LNCaP clone FGC (cell line): ENCODE data around the gene PCDHGC4.

Experiments
- DNase-seq: peaks from one replicate; pipeline ENCODE4 v3.0.0-alpha.2; 2011; ENCODE audit warnings: low read depth
- H3K4me3 ChIP-seq: 2 replicates; pipeline ENCODE4 v1.5.1; 2011; ENCODE audit warnings: mild to moderate bottlenecking, low read depth, low read length, control low read depth
- TF ChIP-seq, protein P1 (sequence below): IDR thresholded peaks from 2 replicates; pipeline ENCODE4 v1.5.1; 2012; ENCODE audit warnings: mild to moderate bottlenecking; ENCODE audit not compliant: control insufficient read depth, insufficient read depth; ENCODE audit errors: extremely low read depth

The PCDHGC4 gene

GRCh38 chr5:141521244-141521781, 36.5 kb downstream of the PCDHGC4 start:
- no peak for DNase-seq
- TF ChIP-seq, protein P1, sequence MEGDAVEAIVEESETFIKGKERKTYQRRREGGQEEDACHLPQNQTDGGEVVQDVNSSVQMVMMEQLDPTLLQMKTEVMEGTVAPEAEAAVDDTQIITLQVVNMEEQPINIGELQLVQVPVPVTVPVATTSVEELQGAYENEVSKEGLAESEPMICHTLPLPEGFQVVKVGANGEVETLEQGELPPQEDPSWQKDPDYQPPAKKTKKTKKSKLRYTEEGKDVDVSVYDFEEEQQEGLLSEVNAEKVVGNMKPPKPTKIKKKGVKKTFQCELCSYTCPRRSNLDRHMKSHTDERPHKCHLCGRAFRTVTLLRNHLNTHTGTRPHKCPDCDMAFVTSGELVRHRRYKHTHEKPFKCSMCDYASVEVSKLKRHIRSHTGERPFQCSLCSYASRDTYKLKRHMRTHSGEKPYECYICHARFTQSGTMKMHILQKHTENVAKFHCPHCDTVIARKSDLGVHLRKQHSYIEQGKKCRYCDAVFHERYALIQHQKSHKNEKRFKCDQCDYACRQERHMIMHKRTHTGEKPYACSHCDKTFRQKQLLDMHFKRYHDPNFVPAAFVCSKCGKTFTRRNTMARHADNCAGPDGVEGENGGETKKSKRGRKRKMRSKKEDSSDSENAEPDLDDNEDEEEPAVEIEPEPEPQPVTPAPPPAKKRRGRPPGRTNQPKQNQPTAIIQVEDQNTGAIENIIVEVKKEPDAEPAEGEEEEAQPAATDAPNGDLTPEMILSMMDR, result no peak
- no peak overlapping the region for H3K4me3 ChIP-seq

- no peak for DNase-seq
- TF ChIP-seq, protein P1, result no peak
- H3K4me3 ChIP-seq, result no peak overlapping the region
These were observed 37.5 kb downstream of the PCDHGC4 start for GRCh38 chr5:141522301-141522700.

DNA sequence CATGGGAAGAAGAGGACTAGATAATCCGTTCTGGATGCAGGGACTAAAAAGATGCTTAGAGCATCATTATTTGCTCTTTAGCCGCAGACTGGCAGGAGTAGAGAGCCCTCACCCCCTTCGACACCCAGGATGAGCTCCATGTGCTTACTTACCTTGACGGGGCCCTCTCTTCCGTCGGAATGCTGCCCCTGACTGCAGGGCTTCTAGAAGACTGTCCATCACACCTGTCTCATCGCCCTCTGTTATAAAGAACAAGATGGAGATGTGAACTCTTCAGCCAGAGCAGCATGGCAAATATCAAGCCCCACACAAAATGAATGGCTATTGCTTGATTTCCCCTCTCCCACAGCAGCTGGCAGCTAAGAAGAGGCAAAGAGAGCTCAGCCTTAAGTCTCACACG, 39.2 kb downstream of the PCDHGC4 start:
- DNase-seq, result no peak
- no peak overlapping the region for H3K4me3 ChIP-seq
- TF ChIP-seq, protein P1, result no peak

GRCh38 chr5:141524604-141525597, 40.1 kb downstream of the PCDHGC4 start:
- TF ChIP-seq, protein P1, result peak; percentile 99
- H3K4me3 ChIP-seq, result no peak overlapping the region
- DNase-seq, result peak; percentile 76

- no peak for DNase-seq
- no peak overlapping the region for H3K4me3 ChIP-seq
- TF ChIP-seq, protein P1, result no peak
These were observed 40.8 kb downstream of the PCDHGC4 start for GRCh38 chr5:141525653-141526052.

DNA sequence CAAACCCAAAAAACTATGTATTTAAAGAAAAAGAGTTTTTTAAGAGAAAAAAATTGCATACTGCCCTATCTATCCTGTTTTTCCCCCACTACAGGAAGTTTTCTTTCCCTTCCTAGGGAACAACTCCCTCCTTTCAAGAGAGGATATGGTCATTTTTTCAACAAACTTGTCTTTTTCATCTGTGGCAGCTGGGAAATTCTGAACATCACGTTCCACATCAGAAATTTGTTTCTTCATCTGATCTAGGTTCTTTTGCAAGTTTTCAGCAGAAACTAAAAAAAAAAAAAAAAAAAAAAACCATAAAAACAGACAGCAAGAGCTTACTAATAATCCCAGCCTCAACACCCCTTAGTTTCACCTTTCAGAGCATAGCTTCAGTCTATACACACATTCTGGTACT, 42.6 kb downstream of the PCDHGC4 start:
- H3K4me3 ChIP-seq, result no peak overlapping the region
- TF ChIP-seq, protein P1, result no peak
- DNase-seq, result no peak
